Astrocyte of the spinal cord (primary cell): Measurements from ENCODE around the gene IFRD2.

Experiments used
- DNase-seq: peaks from one replicate; pipeline ENCODE4 v3.0.0; 2011; ENCODE audit warnings: low read depth, low spot score
- H3K4me3 ChIP-seq: 2 replicates; pipeline ENCODE4 v1.5.1; 2011; ENCODE audit warnings: low read depth, mild to moderate bottlenecking, low read length, moderate library complexity
- CTCF ChIP-seq: IDR thresholded peaks from 2 replicates; pipeline ENCODE4 v1.5.1; 2012; ENCODE audit warnings: low read depth, mild to moderate bottlenecking, low read length, inconsistent platforms
- in situ Hi-C: cut with HindIII; loops from 2 replicates; pipeline ENCODE4 v1.10.0; 2017; ENCODE audit warnings: low sequenced_read_pairs

Gene IFRD2

GRCh38 chr3:50279255-50280016, 12.8 kb downstream of the IFRD2 start:
- in situ Hi-C loops = no loop called here
- no peak overlapping the region for H3K4me3 ChIP-seq
- no peak for DNase-seq
- TF ChIP-seq CTCF = no peak

- no peak within 1 kb of the TSS for H3K4me3 ChIP-seq
- DNase-seq = no peak
- in situ Hi-C loops = no loop called here
- TF ChIP-seq CTCF = no peak
These were observed 13.4 kb downstream of the IFRD2 start, which contains the start of gene LSMEM2 for GRCh38 chr3:50278880-50279224. LSMEM2 (plus strand) TSS chr3:50279087; CDS start chr3:50279114, 27 bp downstream.

- no peak for TF ChIP-seq CTCF
- in situ Hi-C loops = no loop called here
- DNase-seq = no peak
- no peak overlapping the region for H3K4me3 ChIP-seq
These were observed 13.9 kb downstream of the IFRD2 start for GRCh38 chr3:50278123-50278879.

- no peak for DNase-seq
- TF ChIP-seq CTCF = no peak
- in situ Hi-C loops = no loop called here
- no peak overlapping the region for H3K4me3 ChIP-seq
These were observed 15.5 kb downstream of the IFRD2 start for GRCh38 chr3:50276762-50277101.

- in situ Hi-C loops = no loop called here
- no peak for TF ChIP-seq CTCF
- no peak overlapping the region for H3K4me3 ChIP-seq
- no peak for DNase-seq
These were observed 16.1 kb downstream of the IFRD2 start for GRCh38 chr3:50275996-50276761.

- in situ Hi-C loops = no loop called here
- DNase-seq = no peak
- H3K4me3 ChIP-seq = no peak overlapping the region
- TF ChIP-seq CTCF = no peak
These were observed 16.9 kb downstream of the IFRD2 start for GRCh38 chr3:50275141-50275995.
